GM19372 (cell line): ENCODE results near the gene PHLPP1.
"Not testable (repeated sequence)": the region's sequence is repeated elsewhere in the genome, so short reads cannot be mapped to it uniquely, and the experiment has no call there.

Experiments used
- ATAC-seq: cut with Tn5 transposase; IDR thresholded peaks from one replicate; pipeline ENCODE4 v1.9.1; 2021; ENCODE audit warnings: mild to moderate bottlenecking, low read depth, moderate library complexity; ENCODE audit not compliant: unreplicated experiment

The PHLPP1 gene

DNA sequence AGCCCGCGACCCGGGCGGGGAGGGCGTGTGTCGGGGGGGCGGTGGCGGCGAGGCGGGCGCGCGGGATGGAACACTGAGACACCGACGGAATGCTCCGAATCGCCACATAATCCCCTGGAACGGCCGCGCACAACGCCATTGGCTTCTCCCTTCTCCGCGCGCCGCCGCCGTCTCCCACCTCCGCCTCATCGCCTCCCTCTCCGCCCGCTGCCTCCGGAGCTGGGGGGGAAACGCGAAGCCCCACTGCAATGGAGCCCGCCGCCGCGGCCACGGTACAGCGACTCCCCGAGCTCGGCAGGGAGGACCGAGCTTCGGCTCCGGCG lies at the start of gene PHLPP1:
Gene PHLPP1, plus strand, starts transcription at position 106 of the 323 bp plus-strand sequence. Its CDS starts 143 bp downstream, at position 249.
- peak; percentile 15 for ATAC-seq

DNA sequence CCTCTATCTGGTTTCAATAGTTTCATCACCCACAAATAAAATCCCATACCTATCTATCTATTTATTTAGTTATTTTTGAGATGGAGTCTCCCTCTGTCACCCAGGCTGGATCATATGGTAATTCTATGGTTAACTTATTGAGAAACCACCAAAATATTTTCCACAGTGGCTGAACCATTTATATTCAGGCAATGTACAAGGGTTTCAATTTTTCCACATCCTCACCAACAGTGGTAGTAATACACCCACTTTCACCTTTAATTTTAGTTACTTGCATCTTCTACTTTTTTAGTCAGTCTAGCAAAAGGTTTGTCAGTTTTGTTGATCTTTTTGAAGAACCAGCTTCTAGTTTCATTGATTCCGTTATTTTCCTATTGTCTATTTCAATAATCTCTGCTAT lies 46.1 kb upstream of the PHLPP1 start:
- ATAC-seq: no peak

DNA sequence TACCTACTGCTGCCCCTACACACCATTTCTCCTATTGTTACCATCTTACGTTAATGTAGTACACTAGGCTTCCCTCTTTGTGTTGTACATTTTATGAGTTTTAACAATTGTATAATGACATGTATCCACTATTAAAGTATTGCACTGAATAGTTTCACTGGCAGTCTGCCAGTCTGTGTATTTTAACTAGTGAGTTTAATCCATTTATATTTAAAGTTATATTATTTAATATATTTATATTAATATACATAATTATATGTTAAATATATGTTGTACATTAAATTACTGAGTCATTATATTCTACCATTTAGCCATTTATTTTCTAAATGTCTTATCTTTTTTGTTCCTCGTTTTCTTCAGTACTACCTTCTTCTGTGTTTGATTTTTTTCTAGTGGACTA lies 44.8 kb upstream of the PHLPP1 start:
- no peak for ATAC-seq

DNA sequence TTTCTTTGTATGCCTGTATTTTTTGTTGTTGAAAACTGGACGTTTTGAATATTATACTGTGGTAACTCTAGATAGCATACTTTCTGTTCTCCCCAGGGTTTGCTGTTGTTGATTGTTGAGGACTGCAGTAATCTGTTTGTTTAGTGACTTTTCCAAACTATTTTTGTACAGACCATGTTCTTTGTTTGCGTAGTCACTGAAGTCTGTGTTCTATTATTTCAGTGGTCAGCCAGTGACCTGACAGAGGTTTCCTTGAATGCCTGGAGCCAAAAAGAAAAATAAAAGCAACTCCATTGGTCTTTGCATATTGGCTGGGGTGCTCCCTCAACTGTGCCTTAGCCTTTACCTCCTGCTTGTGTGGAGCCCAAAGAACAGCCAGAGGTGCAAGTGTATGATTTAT lies 42.7 kb upstream of the PHLPP1 start:
- no peak for ATAC-seq

DNA sequence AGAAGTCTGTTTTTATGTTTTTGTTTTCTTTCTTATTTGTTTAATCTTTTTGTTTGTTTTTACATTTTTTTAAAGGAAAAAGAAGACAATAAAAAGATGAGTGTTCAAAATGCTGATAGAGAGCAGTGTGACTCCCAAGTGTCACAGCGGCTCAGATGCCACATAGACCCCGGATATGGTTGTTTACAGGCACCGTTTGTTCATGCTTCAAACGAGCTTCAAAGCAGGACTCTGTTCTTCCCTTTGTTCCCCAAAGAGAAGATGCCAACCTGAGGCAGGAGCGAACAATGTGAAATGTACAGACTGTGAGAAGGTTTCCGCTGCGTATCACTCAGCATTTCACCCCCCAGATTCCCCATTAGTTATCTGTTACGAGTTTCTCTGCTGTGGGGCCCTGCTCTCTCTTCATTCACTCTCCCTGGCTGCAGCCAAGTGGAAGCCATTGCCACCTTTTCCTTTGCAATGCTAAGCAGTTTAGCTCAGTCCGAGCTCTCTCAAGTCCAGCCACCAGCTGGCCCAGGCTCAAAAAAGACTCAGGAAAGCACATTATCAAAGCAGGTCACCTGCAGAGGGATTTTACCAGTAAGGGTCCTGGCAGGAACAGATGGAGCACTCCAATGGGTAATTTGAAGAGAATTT lies 36.4 kb upstream of the PHLPP1 start:
- no peak for ATAC-seq

DNA sequence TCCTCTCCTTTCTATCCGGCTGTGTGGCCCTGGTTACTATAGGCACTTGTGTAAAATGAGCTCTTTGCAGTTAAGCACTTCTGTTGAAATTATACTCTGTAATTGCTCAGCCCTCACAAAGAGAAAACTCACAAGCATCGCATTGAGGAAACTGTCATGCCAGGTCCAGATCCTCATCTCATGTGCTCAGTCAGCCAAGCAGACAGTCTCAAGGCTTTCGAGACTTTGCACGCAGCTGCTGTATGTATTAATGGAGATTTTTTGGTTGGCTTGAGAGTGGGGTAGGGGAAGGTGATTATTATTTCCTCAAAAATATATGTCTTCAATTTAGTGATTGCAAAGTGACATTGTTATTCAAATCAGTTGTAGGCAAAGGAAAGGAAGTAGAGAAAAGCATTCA lies 33.0 kb upstream of the PHLPP1 start:
- no peak for ATAC-seq

DNA sequence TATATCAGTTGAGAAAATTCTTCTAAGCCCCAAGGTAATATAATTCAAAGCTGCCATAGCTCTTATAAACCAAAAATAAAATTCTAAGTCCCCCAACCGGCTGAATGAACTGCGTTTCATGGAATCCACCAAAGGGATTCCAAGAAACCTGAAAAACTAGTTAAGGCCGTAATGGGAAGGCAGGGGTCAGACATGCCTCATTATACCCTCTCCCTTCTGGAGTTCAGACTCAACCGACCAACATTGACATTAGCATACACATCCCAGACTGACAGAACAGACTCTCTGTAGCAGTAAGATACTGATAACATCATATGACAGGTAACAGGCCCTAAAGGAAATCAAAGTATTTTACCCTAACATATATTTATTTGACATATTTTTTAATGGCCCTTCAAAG lies 31.4 kb upstream of the PHLPP1 start:
- ATAC-seq: no peak

DNA sequence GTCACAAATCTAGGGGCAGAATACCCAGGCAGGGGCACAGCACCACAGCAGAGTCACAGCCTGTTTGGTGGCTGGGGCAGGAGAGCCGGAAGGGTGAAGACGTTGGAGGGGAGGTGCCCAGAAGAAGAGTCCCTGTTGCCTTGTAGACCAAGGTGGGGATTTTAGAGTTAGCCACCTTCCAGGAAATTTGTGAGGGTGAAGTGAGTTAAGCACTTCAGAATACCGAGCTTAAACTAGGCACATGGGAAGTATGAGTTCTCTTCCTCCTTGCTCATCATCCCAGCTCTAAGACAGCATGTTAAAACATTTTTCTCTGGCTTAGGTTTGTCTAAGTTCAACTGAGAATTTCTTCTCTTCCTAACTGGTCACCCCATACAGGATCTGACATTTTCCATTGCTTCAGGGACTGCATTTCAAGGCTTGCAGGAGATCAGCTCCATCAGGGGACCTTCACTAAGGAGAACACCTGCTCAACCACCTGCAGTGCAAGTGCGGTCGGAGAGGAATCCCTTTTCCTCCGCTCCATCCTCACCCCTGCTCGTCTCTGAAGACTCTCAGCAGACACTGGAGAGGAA lies 26.5 kb upstream of the PHLPP1 start:
- ATAC-seq: no peak

DNA sequence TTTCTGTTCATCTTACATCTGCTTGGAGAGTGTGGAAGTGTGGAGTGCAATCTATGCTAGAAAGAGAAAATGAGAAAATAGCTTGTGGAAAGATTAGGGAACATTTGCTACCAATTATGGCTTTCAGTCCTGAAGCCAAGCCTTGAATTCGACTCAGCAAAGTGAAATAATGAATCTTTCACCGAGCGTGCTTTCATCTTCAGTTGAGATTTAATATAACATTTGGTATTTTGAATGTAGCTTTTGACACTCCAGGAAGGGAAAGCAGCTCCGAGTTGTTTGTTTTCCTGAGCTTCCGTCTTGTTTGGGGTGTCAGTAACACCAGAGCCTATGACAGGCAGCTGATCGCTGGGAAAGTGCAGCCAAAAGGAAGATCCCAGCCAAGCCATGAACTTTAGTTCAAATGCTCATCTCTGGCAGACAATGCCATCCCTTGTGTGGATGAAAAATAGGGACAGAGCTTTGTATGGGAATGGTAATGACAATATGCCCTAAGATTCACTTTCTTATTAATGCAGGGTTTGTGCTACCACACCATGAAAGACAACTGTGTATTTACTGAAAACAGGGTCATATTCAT lies 25.0 kb upstream of the PHLPP1 start:
- no peak for ATAC-seq

DNA sequence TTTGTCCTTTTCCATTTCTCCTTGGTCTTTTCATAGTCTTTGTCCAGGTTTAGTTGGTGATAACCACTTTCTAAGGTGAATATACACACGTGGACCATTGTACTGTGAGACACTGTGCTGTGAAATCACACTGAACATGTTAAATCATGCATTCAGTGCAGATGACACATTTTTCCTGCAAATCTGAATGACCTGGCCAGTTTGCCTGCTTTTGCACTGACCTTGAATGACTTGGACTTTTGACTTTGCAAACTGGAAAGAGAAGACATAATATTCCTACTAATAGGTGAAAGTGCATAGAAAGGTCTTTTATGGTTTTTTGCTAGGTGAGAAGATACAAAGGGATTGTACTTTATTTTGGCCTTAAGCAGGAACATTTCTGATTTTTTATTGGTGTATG lies 21.7 kb upstream of the PHLPP1 start:
- ATAC-seq: no peak

DNA sequence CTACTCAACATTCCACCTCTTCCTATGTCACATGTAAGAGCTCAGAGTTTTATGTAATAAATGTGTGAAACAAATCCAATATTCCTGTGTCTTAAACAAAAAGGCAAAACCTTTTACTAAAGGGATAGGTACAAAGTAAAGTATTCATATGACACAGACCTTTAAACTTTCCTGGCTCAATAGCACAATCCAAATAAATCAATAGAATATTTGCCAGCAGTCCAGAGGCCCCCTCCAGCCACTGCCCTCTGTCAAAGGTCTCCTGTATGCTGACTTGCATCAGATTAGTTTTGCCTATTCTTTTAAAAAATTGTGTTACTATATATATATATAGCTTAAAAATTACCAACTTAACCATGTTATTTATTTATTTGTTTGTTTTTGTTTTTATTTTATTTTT lies 17.7 kb upstream of the PHLPP1 start:
- no peak for ATAC-seq

DNA sequence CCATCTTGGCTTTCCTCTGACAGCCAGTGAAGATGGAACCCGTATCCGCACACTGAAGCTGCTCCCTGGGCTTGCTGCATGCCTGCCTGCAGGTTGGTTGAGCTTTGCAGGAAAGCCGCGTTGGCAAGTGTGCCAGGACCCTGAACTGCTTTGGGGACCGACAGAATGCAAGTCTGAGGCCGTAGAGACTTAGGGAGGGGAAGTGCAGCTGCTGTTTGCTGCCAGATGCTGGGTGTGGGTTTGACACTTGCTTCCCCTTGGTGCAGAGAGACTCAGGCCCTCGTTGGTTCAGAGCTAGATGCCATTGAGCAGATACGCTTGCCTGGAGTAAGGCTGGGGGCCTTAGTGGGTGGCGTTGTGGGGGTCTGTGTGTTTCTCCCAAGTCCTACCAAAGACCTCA lies 13.1 kb upstream of the PHLPP1 start:
- ATAC-seq: no peak

DNA sequence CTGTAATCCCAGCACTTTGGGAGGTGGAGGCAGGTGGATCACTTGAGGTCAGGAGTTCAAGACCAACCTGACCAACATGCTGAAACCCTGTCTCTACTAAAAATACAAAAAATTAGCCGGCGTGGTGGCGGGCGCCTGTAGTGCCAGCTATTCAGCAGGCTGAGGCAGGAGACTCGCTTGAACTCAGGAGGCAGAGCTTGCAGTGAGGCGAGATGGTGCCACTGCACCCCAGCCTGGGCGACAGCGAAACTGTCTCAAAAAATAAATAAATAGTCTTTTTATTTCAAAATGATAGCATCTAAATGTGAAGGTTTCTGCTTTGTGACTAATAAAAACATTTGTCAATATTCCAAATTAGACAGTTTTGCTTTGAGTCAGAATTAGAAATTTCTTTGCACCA lies 8.5 kb upstream of the PHLPP1 start:
- not testable (repeated sequence) for ATAC-seq

DNA sequence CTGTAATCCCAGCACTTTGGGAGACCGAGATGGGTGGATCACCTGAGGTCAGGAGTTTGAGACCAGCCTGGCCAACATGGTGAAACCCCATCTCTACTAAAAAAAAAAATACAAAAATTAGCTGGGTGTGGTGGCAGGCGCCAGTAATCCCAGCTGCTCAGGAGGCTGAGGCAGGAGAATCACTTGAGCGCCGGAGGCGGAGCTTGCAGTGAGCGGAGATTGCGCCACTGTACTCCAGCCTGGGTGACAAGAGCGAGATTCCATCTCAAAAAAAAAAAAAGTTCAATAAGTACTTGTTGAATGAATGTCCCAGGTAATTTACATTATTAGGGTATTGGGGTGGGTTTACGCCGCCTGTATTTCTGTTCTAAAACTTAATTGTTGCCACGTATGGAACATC lies 5.4 kb upstream of the PHLPP1 start:
- ATAC-seq: not testable (repeated sequence)

DNA sequence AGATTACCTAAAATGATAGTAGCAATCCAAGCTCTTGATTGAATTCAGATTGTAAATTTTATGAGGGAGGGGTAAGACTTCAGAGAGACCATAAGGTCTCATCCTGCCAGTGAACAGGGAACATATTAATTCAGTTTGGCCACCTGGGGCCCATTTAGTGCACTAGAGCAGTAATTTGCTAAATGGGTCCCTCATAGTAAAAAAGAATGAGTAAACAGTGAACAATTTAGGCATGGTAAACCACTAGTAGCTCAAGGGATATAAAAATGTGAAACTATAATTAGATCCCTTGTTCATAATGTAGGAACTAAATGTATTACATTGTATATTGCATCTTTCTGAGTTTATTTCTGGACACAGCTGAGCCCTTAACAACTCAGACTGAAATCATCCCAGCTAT lies 4.9 kb upstream of the PHLPP1 start:
- ATAC-seq: no peak

DNA sequence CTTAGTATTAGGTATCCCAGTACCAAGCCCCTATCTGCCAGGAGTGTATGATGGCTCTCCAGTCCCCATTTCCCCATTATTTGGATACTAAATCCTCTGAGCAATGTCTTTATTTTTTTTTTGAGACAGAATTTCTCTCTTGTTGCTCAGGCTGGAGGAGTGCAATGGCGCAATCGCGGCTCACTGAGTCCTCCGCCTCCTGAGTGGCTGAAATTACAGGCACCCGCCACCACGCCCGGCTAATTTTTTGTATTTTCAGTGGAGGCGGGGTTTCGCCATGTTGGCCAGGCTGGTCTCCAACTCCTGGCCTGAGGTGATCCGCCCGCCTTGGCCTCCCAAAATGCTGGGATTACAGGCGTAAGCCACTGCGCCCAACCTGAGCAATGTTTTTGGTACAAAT lies 3.6 kb upstream of the PHLPP1 start:
- no peak for ATAC-seq

DNA sequence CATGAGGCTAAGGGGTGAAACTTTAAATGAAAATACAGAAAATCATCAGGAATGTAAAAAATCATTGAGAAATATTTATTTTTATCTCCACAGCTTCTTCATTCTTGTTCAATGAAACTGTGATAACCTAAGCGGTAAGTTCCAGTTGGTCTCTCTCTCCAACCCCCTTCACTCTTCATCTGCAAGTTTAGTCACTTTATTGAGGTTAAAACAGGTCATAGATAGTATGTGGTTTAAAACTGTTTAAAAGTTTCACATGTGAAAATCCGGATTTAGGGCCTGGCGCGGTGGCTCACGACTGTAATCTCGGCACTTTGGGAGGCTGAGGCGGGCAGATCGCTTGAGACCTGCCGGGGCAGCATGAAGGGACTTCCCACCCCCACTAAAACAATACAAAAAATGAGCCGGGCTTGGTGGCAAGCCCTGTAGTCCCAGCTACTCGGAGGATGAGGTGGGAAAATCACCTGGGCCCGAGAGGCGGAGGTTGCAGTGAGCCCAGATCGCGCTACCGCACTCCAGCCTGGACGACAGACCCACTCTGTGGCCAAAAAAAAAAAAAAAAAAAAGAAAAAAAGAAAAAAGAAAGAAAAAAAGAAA lies 1.6 kb upstream of the PHLPP1 start:
- ATAC-seq: no peak

DNA sequence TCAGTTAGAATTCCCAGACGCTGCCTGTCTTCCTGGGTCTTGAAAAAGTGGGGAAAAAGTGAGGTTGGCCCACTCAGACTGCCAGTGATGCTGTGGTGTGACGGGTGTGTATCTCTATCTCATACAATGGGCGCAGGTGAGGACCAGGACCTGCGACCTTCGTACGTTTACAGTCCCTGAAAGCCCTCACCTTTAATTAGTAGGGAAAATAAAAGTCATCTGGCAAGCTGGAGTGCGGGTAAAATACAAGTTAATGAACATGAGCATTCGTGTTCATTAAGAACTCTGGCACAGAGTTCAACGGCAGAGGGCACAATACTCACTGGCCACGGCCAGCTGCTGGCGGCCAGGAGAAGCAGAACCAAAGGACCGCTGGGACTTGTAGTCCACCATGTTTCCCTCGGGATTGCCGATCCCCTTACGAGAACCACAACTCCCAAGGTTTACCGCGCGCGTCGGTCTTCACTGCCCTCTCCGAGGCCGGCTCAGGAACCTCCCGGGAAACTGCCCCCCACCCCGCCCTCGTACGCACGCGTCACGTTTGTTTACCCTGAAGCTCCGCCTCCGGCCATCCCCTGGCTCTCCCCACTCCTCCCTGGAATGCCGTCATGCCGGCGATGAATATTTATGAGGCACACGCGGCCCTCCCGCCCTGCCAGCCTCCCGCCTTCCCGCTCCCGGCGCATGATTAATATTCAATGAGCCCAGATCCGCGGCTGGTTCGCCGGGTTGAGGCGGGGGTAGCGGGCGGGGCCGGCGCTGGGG lies 488 bp upstream of the PHLPP1 start:
- peak; percentile 63 for ATAC-seq

DNA sequence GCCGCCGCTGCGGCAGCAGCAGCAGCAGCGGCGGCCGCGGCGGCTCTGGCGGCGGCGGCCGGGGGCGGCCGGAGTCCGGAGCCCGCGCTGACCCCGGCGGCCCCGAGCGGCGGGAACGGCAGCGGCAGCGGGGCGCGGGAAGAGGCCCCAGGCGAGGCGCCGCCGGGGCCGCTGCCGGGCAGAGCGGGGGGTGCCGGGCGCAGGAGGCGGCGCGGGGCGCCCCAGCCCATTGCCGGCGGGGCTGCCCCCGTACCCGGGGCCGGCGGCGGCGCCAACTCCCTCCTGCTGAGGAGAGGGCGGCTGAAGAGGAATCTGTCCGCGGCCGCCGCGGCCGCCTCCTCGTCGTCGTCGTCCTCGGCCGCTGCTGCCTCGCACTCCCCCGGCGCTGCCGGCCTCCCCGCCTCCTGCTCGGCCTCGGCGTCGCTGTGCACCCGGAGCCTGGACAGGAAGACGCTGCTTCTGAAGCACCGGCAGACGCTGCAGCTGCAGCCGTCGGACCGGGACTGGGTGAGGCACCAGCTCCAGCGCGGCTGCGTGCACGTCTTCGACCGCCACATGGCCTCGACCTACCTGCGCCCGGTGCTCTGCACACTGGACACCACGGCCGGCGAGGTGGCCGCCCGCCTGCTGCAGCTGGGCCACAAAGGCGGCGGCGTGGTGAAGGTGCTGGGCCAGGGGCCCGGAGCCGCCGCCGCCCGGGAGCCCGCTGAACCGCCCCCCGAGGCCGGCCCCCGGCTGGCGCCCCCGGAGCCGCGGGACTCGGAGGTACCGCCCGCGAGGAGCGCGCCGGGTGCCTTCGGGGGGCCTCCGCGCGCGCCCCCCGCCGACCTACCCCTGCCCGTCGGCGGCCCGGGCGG lies 646 bp downstream of the PHLPP1 start:
- peak; percentile 22 for ATAC-seq

DNA sequence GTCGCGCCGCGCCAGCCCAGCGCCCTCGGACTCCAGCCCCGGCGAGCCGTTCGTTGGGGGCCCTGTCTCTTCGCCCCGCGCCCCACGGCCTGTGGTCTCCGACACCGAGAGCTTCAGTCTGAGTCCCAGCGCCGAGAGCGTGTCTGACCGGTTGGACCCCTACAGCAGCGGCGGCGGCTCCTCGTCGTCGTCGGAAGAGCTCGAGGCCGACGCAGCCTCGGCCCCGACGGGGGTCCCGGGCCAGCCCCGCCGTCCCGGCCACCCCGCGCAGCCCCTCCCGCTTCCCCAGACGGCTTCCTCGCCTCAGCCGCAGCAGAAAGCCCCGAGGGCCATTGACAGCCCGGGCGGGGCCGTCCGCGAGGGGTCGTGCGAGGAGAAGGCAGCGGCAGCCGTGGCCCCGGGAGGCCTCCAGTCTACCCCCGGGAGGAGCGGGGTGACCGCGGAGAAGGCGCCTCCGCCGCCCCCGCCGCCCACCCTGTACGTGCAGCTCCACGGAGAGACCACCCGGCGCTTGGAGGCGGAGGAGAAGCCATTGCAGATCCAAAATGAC lies 1.4 kb downstream of the PHLPP1 start:
- peak; percentile 16 for ATAC-seq
